Activated CD8-positive, alpha-beta memory T cell treated with anti-CD3 and anti-CD28 coated beads for 36 hours (primary cell): ENCODE data around the gene UCN2. TPM values are rescaled to one million over a fixed set of nuclear protein-coding genes. Genes with fewer than 3 reads are reported as not detected.
"Not testable (repeated sequence)": the region's sequence is repeated elsewhere in the genome, so short reads cannot be mapped to it uniquely, and the experiment has no call there.

Experiments used
- CTCF ChIA-PET: fragments of 350-600 bp; sonication (Branson Sonifier 250); formaldehyde crosslinking; loops from one replicate; lab custom pipeline; 2021; ENCODE audit warnings: antibody characterized with exemption; lab: Charles Lee
- POLR2A ChIA-PET: fragments of 350-600 bp; sonication (Branson Sonifier 250); formaldehyde crosslinking; loops from one replicate; lab custom pipeline; 2021; ENCODE audit warnings: antibody characterized with exemption; lab: Charles Lee
- total RNA-seq, 2 experiments: library from RNA; stranded (reverse); gene quantifications; one replicate each; pipeline ENCODE4 v1.2.3, GENCODE V29; 2021

Gene UCN2
- total RNA-seq, 2 experiments from 2014 or later: not detected

DNA sequence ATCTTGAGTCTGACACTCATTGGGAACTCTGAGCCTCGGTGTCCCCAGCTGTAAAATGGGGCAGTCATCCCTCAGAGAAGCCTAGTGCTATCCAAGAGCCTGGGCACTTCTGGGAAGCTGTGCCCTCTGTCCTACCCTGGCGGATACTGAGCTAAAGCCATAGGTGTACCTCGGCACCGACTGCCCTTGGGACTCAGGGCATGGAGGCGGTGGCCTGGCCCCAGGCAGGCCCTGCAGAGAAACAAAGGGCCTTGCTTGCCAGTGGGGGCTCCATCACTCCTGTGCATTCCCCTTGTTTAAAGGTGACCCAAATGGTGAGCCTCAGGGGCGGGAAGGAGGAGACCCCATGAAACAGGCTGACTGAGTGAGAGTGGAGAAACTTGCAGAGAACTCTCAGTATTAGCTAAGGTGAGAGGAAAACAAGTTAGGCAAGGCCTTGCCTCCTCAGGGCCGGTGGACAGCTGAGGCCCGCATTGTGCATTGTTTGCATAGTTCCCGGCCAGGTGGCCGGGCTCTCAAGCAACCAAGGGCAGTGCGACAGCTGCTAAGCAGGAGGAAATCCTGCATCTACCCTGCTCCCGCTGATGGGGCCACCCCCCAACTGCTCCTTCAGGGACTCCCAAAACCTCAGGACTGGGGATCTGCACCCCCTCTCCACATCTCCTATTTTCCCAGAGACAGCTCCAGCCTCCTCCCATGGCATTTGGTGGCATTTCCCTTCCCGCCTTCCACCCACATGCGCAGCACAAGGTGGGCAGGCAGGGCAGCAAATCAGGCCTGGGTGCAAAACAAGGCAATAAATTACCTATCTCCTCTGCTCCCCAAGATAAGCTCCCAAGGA is 11.2 kb downstream of the UCN2 start:
- ChIA-PET POLR2A (interaction anchor here (0.7 kb wide), 1 partner anchor 89 kb away, joined by 6 read pairs; no protein-coding TSS in a partner anchor), CTCF (interaction anchor here (0.6 to 2.0 kb wide), 3 partner anchors 12 to 1237 kb away, joined by 3 to 8 read pairs (median 4); no protein-coding TSS in a partner anchor)

DNA sequence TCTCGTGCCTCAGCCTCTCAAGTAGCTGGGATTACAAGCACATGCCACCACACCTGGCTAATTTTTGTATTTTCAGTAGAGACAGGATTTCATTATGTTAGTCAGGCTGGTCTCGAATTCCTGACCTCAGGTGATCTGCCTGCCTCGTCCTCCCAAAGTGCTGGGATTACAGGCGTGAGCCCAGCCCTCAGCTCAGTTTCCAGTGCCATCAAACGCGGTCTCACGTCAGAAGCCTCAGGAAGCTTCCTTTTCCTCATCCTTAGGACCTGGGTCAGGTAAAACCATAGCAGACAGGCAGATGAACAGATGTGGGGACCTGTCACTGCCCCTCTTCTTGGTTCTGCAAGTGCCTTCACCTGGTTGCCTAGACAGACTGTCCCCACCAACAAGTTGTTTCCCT is 11.9 kb downstream of the UCN2 start:
- CTCF ChIA-PET: interaction anchor here (0.6 to 2.0 kb wide), 2 partner anchors 115 to 1237 kb away, joined by 4 to 8 read pairs; no protein-coding TSS in a partner anchor
- POLR2A ChIA-PET: not testable (repeated sequence)

DNA sequence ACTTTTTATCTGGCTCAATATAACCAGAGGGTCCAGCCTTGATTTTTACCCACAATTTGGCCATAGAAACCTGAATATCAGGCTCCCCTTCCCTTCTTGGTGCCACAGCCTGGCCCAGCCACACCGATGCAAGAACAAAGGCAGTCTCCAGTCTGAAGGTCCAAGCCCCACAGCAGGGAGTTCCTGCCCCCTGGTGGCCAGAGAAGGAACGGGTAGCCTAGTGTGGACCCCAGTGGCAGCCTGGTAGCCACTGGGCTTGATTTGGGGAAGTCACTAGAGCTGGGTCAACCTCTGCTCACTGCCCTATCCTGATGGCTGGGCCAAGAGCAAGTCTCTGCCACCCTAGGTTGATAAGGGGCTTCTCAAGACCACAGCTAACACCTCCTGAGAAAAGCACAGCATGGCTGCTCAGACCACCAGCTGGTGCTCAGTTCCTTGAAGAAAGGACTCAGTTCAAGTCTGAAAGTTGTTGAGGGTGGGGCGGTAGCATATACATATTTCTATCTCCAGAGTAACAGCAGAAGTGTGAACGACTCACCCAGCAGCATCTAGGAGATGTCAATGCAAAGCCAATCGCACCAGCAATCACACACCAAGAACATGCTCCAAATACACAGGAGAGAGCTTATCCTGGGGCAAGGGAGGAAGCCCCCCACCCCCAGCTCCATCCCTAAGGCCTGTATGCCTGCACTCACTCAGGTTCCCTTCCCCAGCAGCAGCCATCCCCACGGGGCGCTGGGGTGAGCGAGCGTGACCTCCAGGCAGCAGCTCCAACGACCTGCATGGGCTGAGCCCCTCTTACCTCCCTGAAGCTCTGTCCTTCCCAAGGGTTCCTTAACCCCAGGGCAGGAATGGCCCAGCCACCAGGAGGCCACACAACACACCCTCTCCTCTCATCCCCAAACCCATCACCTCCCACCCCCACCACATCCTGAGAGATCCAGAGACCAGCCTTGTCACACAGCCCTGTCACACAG is 14.6 kb downstream of the UCN2 start:
- ChIA-PET POLR2A (interaction anchor here (0.5 to 0.6 kb wide), 4 partner anchors 51 to 83 kb away, joined by 3 to 7 read pairs (median 4); no protein-coding TSS in a partner anchor), CTCF (interaction anchor here (0.5 to 3.7 kb wide), 22 partner anchors 8 to 1758 kb away, joined by 3 to 33 read pairs (median 4); partner anchors contain the start of genes ATRIP, CCDC51, PFKFB4 and SHISA5)

- ChIA-PET CTCF (interaction anchor here (0.7 to 3.7 kb wide), 6 partner anchors 9 to 148 kb away, joined by 3 to 33 read pairs (median 8); partner anchors contain the start of genes PFKFB4 and UCN2), POLR2A (no interaction called here)
Measured at GRCh38 chr3:48548126-48548525, 15.5 kb downstream of the UCN2 start.

GRCh38 chr3:48546203-48546829 is 17.3 kb downstream of the UCN2 start:
- POLR2A ChIA-PET: no interaction called here
- CTCF ChIA-PET: interaction anchor here (1.5 kb wide), 1 partner anchor 110 kb away, joined by 5 read pairs; no protein-coding TSS in a partner anchor

DNA sequence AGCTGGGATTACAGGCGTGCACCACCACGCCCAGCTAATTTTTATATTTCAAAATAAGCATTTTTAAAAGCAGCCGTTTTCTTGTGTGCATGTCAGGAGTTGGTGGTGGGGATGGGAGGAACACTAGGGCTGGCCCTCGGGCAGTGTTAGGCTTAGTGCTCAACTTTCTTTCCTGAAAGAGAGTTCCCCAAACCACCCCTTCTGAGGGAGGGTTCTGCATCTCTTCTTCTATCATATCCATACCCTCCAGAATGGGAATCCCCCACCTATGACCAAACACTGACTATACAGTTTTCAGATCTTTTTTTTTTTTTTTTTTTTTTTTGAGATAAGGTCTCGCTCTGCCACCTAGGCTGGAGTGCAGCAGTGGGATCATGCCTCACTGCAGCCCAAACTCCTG is 19.4 kb downstream of the UCN2 start:
- ChIA-PET POLR2A (no interaction called here), CTCF (interaction anchor here (0.6 kb wide), 1 partner anchor 220 kb away, joined by 3 read pairs; no protein-coding TSS in a partner anchor)

- ChIA-PET POLR2A (no interaction called here), CTCF (interaction anchor here (0.6 to 1.5 kb wide), 2 partner anchors 143 to 221 kb away, joined by 3 to 6 read pairs; no protein-coding TSS in a partner anchor)
Measured at GRCh38 chr3:48543271-48543866, 20.2 kb downstream of the UCN2 start.

- ChIA-PET POLR2A (no interaction called here), CTCF (interaction anchor here (1.1 to 1.2 kb wide), 2 partner anchors 11 to 31 kb away, joined by 3 to 4 read pairs; no protein-coding TSS in a partner anchor)
Measured at GRCh38 chr3:48538451-48538850, 25.1 kb downstream of the UCN2 start.

DNA sequence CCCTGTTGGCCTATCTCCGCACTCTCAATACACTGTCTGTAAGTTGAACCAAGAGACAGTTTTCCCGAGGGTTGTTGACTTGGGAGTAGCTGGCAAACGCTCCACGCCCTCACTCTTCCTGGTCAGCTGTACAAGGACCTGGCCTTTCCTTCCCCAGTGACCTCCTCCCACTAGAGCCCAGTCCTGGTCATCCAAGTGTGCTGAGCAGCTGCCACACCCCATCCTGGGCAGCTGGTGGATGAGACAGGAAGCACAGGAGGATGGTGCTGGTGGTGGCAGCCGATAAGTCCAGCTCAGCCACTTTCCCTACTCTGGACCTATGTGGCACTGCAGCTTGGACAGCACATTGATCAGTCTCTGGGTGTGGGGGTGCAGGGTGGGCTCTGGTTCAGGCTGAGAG is 26.8 kb downstream of the UCN2 start:
- ChIA-PET CTCF (interaction anchor here (1.0 kb wide), 1 partner anchor 11 kb away, joined by 6 read pairs; no protein-coding TSS in a partner anchor), POLR2A (no interaction called here)

DNA sequence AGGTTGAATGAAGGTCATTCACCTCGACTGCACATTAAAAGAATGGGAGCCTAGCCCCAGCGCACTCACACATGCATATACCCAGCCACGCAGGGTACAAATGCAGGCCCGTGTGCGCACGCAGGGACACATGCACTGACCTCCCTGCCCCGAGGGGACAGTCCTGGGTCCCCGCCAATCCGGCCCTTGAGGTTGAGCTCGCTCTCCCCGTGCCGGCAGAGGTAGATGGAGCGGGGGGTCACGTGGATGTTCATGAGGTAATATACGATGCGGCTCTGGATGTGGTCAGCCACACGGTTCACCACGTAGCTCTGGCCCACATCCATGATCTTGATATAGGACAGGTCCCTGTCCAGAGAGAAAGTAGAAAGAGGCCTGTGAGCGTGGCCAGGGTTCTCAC is 27.5 kb downstream of the UCN2 start:
- ChIA-PET POLR2A (no interaction called here), CTCF (no interaction called here)

DNA sequence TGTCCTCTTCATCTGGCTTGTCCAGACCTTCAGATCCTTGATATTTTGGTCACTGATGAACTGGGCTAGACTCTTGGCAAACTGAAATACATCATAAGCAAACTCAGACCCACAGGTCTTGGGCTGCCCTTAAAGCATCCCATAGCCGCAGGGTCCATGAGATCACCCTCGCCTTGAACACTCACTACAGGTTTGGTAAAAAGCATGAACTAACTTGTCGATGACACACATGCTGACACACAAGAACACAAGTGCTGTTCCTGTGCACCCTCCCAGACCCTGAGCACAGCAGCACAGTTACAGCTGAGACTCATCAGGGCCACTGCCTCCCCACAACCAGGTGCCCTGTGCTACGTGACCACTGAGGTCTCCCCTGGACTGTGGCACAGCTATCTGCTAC is 28.0 kb downstream of the UCN2 start:
- CTCF ChIA-PET: no interaction called here
- POLR2A ChIA-PET: no interaction called here

DNA sequence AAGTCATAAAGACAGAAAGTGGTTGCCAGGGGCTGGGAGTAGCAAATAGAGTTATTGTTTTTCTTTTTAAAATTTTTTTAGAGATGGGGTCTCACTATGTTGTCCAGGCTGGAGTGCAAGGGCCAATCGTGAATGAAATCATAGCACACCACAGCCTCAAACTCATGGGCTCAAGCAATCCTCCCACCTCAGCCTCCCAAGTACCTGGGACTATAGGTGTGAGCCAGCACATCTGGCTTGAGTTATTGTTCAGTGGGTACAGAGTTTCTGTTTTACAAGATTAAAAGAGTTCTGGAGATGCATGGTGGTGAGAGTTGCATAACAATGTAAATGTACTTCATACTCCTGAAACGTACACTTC is 30.6 kb downstream of the UCN2 start:
- ChIA-PET POLR2A (no interaction called here), CTCF (no interaction called here)

GRCh38 chr3:48532271-48532976 is 31.2 kb downstream of the UCN2 start:
- POLR2A ChIA-PET: interaction anchor here (0.6 kb wide), 1 partner anchor 113 kb away, joined by 3 read pairs; no protein-coding TSS in a partner anchor
- CTCF ChIA-PET: interaction anchor here (0.6 kb wide), 1 partner anchor 83 kb away, joined by 4 read pairs; no protein-coding TSS in a partner anchor

GRCh38 chr3:48530701-48531100 is 32.9 kb downstream of the UCN2 start:
- POLR2A ChIA-PET: not testable (repeated sequence)
- CTCF ChIA-PET: interaction anchor here (1.4 kb wide), 1 partner anchor 126 kb away, joined by 3 read pairs; no protein-coding TSS in a partner anchor

- ChIA-PET POLR2A (no interaction called here), CTCF (no interaction called here)
Measured at GRCh38 chr3:48528754-48529153, 34.8 kb downstream of the UCN2 start.

DNA sequence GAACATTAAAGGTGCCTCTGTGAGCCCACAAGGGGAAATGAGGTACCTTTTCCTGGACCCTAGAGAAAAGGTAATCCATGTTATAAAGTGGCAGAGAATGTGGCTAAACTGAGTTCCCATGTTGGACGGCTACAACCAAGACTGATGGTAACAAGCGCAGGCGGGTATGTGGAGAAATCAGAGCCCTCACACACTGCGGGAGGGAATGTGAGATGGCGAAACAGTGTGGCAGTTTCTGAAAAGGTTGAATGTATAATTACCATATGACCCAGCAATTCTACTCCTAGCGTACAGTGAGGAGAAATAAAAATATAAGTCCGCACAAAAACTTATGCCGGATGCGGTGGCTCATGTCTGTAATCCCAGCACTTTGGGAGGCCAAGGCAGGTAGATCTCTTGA is 35.5 kb downstream of the UCN2 start:
- ChIA-PET CTCF (no interaction called here), POLR2A (no interaction called here)

DNA sequence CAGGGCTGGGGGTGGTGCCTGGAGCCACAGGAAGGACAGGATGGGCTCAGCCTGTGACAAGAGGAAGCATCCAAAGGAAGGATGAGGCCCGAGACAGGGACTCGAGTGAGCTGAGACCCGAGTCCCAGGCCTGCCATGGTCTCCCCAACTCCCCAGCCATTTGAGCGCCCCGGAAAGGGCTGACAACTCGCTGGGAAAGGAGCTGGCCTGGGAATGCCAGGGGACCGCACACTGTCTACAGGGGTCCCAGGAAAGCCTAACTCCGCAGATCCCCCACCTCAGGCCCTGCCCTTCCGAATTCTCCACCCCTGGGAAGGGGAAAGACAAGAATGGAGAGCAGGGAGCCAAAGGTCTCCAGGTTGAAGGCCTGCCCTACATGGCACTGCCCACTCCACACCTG is 38.6 kb downstream of the UCN2 start:
- POLR2A ChIA-PET: no interaction called here
- CTCF ChIA-PET: no interaction called here
